K562 (cell line): Measurements from ENCODE around the gene EBI3. TPM values are rescaled to one million over a fixed set of nuclear protein-coding genes. Genes with fewer than 3 reads are reported as not detected.
"Not testable (repeated sequence)": the region's sequence is repeated elsewhere in the genome, so short reads cannot be mapped to it uniquely, and the experiment has no call there.

Experiments
- ATAC-seq: fragments of 200-7000 bp; cut with Tn5 transposase; 3 replicates; pipeline ENCODE4 v1.9.1; 2020; ENCODE audit warnings: moderate library complexity
- BruUV-seq: library from RNA; stranded (reverse); fragments of 400-500 nt; replicated peaks from 2 replicates; lab custom pipeline; 2021; lab: Mats Ljungman, UMichigan
- CTCF ChIA-PET: fragments of 300-600 bp; formaldehyde crosslinking; extraction: SDS; loops from one replicate; lab custom pipeline; 2021; ENCODE audit warnings: low intra/inter-chr PET ratio; lab: Yijun Ruan, JAX
- POLR2A ChIA-PET: fragments of 300-600, 350-650 bp; sonication (Branson Sonifier 250); formaldehyde crosslinking; extraction: SDS; loops from one replicate; lab custom pipeline; 2021; ENCODE audit warnings: antibody characterized with exemption, inconsistent platforms; lab: Yijun Ruan, JAX
- DNase-seq, 4 experiments: peaks; one replicate each; pipeline versions ENCODE4 v3.0.0 to v3.0.0-alpha.2; 2011 to 2018; ENCODE audit warnings: low spot score in 3 of 4, mixed read lengths in 3 of 4; ENCODE audit errors: extremely low read depth in 1 of 4
- FAIRE-seq: peaks from 2 replicates; lab custom pipeline; 2011; peaks lifted over from hg19 to GRCh38; lab: Jason Lieb, UNC
- H2AFZ ChIP-seq: 2 replicates; pipeline ENCODE4 v1.6.0; 2011; ENCODE audit warnings: low read depth, low read length, control low read depth, inconsistent platforms
- H3K27ac ChIP-seq: fragments of 200-600 bp; 3 replicates; pipeline ENCODE4 v1.8.0; 2011; ENCODE audit warnings: low read depth, mild to moderate bottlenecking, control low read depth, inconsistent platforms, low read length, moderate library complexity, mixed read lengths; ENCODE audit errors: extremely low read depth
- H3K27me3 ChIP-seq, 2 experiments: fragments of 300-600 bp in 1 of 2; 2 replicates in 1 of 2; 3 replicates in 1 of 2; pipeline versions ENCODE4 v1.6.0 to v1.8.0; 2011; ENCODE audit warnings: inconsistent platforms in 2 of 2, low read length in 2 of 2, mild to moderate bottlenecking in 1 of 2, mixed read lengths in 1 of 2, moderate library complexity in 1 of 2; ENCODE audit not compliant: control insufficient read depth in 2 of 2, insufficient read depth in 2 of 2
- H3K36me3 ChIP-seq: fragments of 300-600 bp; 3 replicates; pipeline ENCODE4 v1.8.0; 2011; ENCODE audit warnings: mild to moderate bottlenecking, low read length, inconsistent platforms; ENCODE audit not compliant: control insufficient read depth, insufficient read depth
- H3K4me1 ChIP-seq, 2 experiments: fragments of 200-600 bp in 1 of 2; replicated peaks in 1 of 2; 2 replicates in 1 of 2; 3 replicates in 1 of 2; pipeline versions ENCODE4 v1.5.1 to v1.8.0; 2011; ENCODE audit warnings: inconsistent platforms in 2 of 2, low read length in 2 of 2, mild to moderate bottlenecking in 1 of 2, mixed read lengths in 1 of 2, moderate library complexity in 1 of 2; ENCODE audit not compliant: control insufficient read depth in 2 of 2, insufficient read depth in 2 of 2
- H3K4me2 ChIP-seq: 2 replicates; pipeline ENCODE4 v1.6.1; 2011; ENCODE audit warnings: low read length, control low read depth, inconsistent platforms, mixed read lengths; ENCODE audit not compliant: insufficient read depth
- H3K4me3 ChIP-seq: fragments of 200-600 bp; sonication (generic), shearing (Covaris generic); 2 replicates; pipeline ENCODE4 v1.5.1; 2016; ENCODE audit warnings: control low read depth, inconsistent platforms
- H3K79me2 ChIP-seq: fragments of 200-600 bp; 3 replicates; pipeline ENCODE4 v1.8.0; 2011; ENCODE audit warnings: low read length, inconsistent platforms; ENCODE audit not compliant: control insufficient read depth, insufficient read depth
- H3K9ac ChIP-seq, 2 experiments: 2 replicates each; pipeline versions ENCODE4 v1.6.0 to v1.6.1; 2011; ENCODE audit warnings: low read depth in 2 of 2, low read length in 2 of 2, control low read depth in 1 of 2, inconsistent platforms in 1 of 2, mild to moderate bottlenecking in 1 of 2, mixed read lengths in 1 of 2; ENCODE audit not compliant: insufficient read depth in 1 of 2
- H3K9me1 ChIP-seq: one replicate; pipeline ENCODE4 v1.6.0; 2011; ENCODE audit warnings: inconsistent platforms, mild to moderate bottlenecking, low read length, moderate library complexity; ENCODE audit not compliant: control insufficient read depth, insufficient read depth
- H3K9me3 ChIP-seq: replicated peaks from 2 replicates; pipeline ENCODE4 v1.5.1; 2011; ENCODE audit warnings: low read depth, low read length, inconsistent platforms; ENCODE audit not compliant: control insufficient read depth, insufficient read depth
- H4K20me1 ChIP-seq: replicated peaks from 2 replicates; pipeline ENCODE4 v1.6.1; 2011; ENCODE audit warnings: low read length, inconsistent platforms, mixed read lengths; ENCODE audit not compliant: control insufficient read depth, insufficient read depth
- LARP7 ChIP-seq: fragments of 450-650 bp; IDR thresholded peaks from 2 replicates; pipeline ENCODE4 v1.6.1; 2016
- WGBS: fragments of 100-300 bp; shearing (Covaris generic); methylation state at CpG from one replicate; pipeline ENCODE4 v1.1.6; 2016; ENCODE audit warnings: low coverage, mixed read lengths; ENCODE audit not compliant: insufficient coverage; ENCODE audit errors: missing lambda C conversion rate; 5-methylcytosine and 5-hydroxymethylcytosine counted together
- in situ Hi-C: fragments of 300-500 bp; cut with MboI; formaldehyde crosslinking; loops from 4 replicates; pipeline ENCODE4 v1.15.0; 2018; ENCODE audit warnings: inconsistent platforms, mixed read lengths
- intact Hi-C: fragments of 100-400 bp; cut with micrococcal nuclease; formaldehyde crosslinking; loops from 2 replicates; pipeline ENCODE4 v1.14.2; 2022
- polyA plus RNA-seq, 8 experiments: library from polyadenylated mRNA; depleted of rRNA in 4 of 8; stranded (reverse) in 5 of 8; unstranded in 3 of 8; fragments of >200 nt; fragmentation: Nextera tagmentation in 2 of 8; fragmentation: Illumina TruSeq in 1 of 8; extraction: Ambion mirVana in 2 of 8; extraction: Trizol in 1 of 8; gene quantifications; 2 replicates each; pipeline versions ENCODE4 v1.2.1 to v1.2.3, GENCODE V29; 2011 to 2014; ENCODE audit warnings: inconsistent platforms in 1 of 8, missing spikeins in 1 of 8
- total RNA-seq, 7 experiments: library from RNA; depleted of rRNA in 6 of 7; stranded (reverse); fragments of >200 nt in 6 of 7; fragmentation: Illumina TruSeq in 2 of 7; extraction: Trizol in 2 of 7; gene quantifications; 2 replicates each; pipeline versions ENCODE4 v1.2.1 to v1.2.3, GENCODE V29; 2011 to 2021; ENCODE audit warnings: low replicate concordance in 1 of 7
- TF ChIP-seq, protein P1 (sequence below): IDR thresholded peaks from 2 replicates; pipeline ENCODE4 v1.6.1; 2016; ENCODE audit warnings: missing genetic modification characterization, missing compliant biosample characterization

The EBI3 gene
- total and polyA plus RNA-seq, 9 of the 15 experiments (the other 6 are each of a cell fraction or from before 2014, with no cell fraction given): 0.08 to 0.35 (median 0.22) TPM; not detected in 6

DNA sequence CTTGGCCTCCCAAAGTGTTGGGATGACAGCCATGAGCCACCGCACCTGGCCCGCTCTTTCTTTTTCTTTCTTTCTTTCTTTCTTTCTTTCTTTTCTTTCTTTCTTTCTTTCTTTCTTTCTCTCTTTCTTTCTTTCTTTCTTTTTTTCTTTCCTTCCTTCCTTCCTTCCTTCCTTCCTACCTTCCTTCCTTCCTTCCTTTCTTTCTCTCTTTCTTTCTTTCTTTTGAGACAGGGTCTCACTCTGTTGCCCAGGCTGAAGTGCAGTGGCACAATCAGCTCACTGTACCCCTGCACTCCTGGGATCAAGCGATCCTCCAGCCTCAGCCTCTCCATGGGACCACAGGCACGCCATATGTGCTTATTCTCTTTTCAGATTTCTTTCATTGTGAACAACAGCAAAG is 56.8 kb downstream of the EBI3 start:
- H3K27me3 ChIP-seq, in situ Hi-C loops, POLR2A ChIA-PET, H3K4me2 ChIP-seq, H3K79me2 ChIP-seq, ATAC-seq, H2AFZ ChIP-seq, DNase-seq, H4K20me1 ChIP-seq, H3K9me1 ChIP-seq, FAIRE-seq, H3K36me3 ChIP-seq, H3K4me3 ChIP-seq, H3K9me3 ChIP-seq, intact Hi-C loops, H3K9ac ChIP-seq, CTCF ChIA-PET, H3K27ac ChIP-seq, BruUV-seq: not testable (repeated sequence)
- peaks cover 11 to 14% of the 10 kb centered on the region in 2 experiments; a peak in 4 of 5 replicates for H3K4me1 ChIP-seq
- 50% methylated on average over 4 of the region's 4 CpGs for WGBS
- TF ChIP-seq, protein P1, sequence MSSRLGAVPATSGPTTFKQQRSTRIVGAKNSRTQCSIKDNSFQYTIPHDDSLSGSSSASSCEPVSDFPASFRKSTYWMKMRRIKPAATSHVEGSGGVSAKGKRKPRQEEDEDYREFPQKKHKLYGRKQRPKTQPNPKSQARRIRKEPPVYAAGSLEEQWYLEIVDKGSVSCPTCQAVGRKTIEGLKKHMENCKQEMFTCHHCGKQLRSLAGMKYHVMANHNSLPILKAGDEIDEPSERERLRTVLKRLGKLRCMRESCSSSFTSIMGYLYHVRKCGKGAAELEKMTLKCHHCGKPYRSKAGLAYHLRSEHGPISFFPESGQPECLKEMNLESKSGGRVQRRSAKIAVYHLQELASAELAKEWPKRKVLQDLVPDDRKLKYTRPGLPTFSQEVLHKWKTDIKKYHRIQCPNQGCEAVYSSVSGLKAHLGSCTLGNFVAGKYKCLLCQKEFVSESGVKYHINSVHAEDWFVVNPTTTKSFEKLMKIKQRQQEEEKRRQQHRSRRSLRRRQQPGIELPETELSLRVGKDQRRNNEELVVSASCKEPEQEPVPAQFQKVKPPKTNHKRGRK (tag): peak; percentile 87
- 0 out of 2 replicates have a peak, but pooled peaks have one; percentile 29 for TF ChIP-seq LARP7

Other genes starting within 250 kb of the EBI3 start
Only the 7 nearest of the 17 such genes appear.
- not detected in 2 replicates for gene CREB3L3, start 75.9 kb upstream of the EBI3 start, total RNA-seq (2014; rRNA removed)
- not detected in 2 replicates for gene CREB3L3, start 75.9 kb upstream of the EBI3 start, total RNA-seq (2014; rRNA removed; fragmentation: Illumina TruSeq; extraction: Trizol)
- 0.11 TPM in 1 of 2 replicates, not detected in the other for gene CREB3L3, start 75.9 kb upstream of the EBI3 start, total RNA-seq (2015; rRNA removed; fragmentation: Illumina TruSeq; extraction: Trizol)
- gene CREB3L3, start 75.9 kb upstream of the EBI3 start, total RNA-seq (2021): 0.07 TPM in 1 of 2 replicates, not detected in the other
- gene CREB3L3, start 75.9 kb upstream of the EBI3 start, polyA plus RNA-seq (2011; rRNA removed): 0.03 TPM in 1 of 2 replicates, not detected in the other
- gene CREB3L3, start 75.9 kb upstream of the EBI3 start, polyA plus RNA-seq (2014; fragmentation: Illumina TruSeq; extraction: Trizol): 0.06 TPM in 1 of 2 replicates, not detected in the other
- gene CREB3L3, start 75.9 kb upstream of the EBI3 start, polyA plus RNA-seq (2014; fragmentation: Nextera tagmentation; extraction: Ambion mirVana): not detected
- 0.38 TPM in 1 of 2 replicates, not detected in the other for gene CREB3L3, start 75.9 kb upstream of the EBI3 start, polyA plus RNA-seq (2014; rRNA removed)
- 26.7 and 32.5 TPM in 2 replicates for gene SIRT6, start 47.0 kb upstream of the EBI3 start, total RNA-seq (2014; rRNA removed)
- 0.93 and 2.7 TPM in 2 replicates for gene SIRT6, start 47.0 kb upstream of the EBI3 start, total RNA-seq (2014; rRNA removed; fragmentation: Illumina TruSeq; extraction: Trizol)
- gene SIRT6, start 47.0 kb upstream of the EBI3 start, total RNA-seq (2015; rRNA removed; fragmentation: Illumina TruSeq; extraction: Trizol): 10.2 and 11.0 TPM in 2 replicates
- gene SIRT6, start 47.0 kb upstream of the EBI3 start, total RNA-seq (2021): 36.6 and 37.7 TPM in 2 replicates
- gene SIRT6, start 47.0 kb upstream of the EBI3 start, polyA plus RNA-seq (2011; rRNA removed): 15.0 and 20.8 TPM in 2 replicates
- gene SIRT6, start 47.0 kb upstream of the EBI3 start, polyA plus RNA-seq (2014; fragmentation: Illumina TruSeq; extraction: Trizol): 8.0 and 23.9 TPM in 2 replicates
- 1 to 10 TPM; 1.4 to 1.8 TPM for gene SIRT6, start 47.0 kb upstream of the EBI3 start, polyA plus RNA-seq (2014; fragmentation: Nextera tagmentation; extraction: Ambion mirVana)
- gene SIRT6, start 47.0 kb upstream of the EBI3 start, polyA plus RNA-seq (2014; rRNA removed): 37.3 and 41.1 TPM in 2 replicates
- 0.08 TPM in 1 of 2 replicates, not detected in the other for gene ANKRD24, start 46.8 kb upstream of the EBI3 start, total RNA-seq (2014; rRNA removed)
- not detected in 2 replicates for gene ANKRD24, start 46.8 kb upstream of the EBI3 start, total RNA-seq (2014; rRNA removed; fragmentation: Illumina TruSeq; extraction: Trizol)
- not detected in 2 replicates for gene ANKRD24, start 46.8 kb upstream of the EBI3 start, total RNA-seq (2015; rRNA removed; fragmentation: Illumina TruSeq; extraction: Trizol)
- gene ANKRD24, start 46.8 kb upstream of the EBI3 start, total RNA-seq (2021): 0.07 and 0.38 TPM in 2 replicates
- 0.11 and 0.24 TPM in 2 replicates for gene ANKRD24, start 46.8 kb upstream of the EBI3 start, polyA plus RNA-seq (2011; rRNA removed)
- 0.07 TPM in 1 of 2 replicates, not detected in the other for gene ANKRD24, start 46.8 kb upstream of the EBI3 start, polyA plus RNA-seq (2014; fragmentation: Illumina TruSeq; extraction: Trizol)
- gene ANKRD24, start 46.8 kb upstream of the EBI3 start, polyA plus RNA-seq (2014; fragmentation: Nextera tagmentation; extraction: Ambion mirVana): not detected
- 0.03 and 0.12 TPM in 2 replicates for gene ANKRD24, start 46.8 kb upstream of the EBI3 start, polyA plus RNA-seq (2014; rRNA removed)
- gene YJU2, start 17.6 kb downstream of the EBI3 start, total RNA-seq (2014; rRNA removed): 34.9 and 46.0 TPM in 2 replicates
- gene YJU2, start 17.6 kb downstream of the EBI3 start, total RNA-seq (2014; rRNA removed; fragmentation: Illumina TruSeq; extraction: Trizol): 11.7 and 12.1 TPM in 2 replicates
- 22.4 and 23.5 TPM in 2 replicates for gene YJU2, start 17.6 kb downstream of the EBI3 start, total RNA-seq (2015; rRNA removed; fragmentation: Illumina TruSeq; extraction: Trizol)
- gene YJU2, start 17.6 kb downstream of the EBI3 start, total RNA-seq (2021): 26.5 and 28.6 TPM in 2 replicates
- 12.6 and 15.4 TPM in 2 replicates for gene YJU2, start 17.6 kb downstream of the EBI3 start, polyA plus RNA-seq (2011; rRNA removed)
- gene YJU2, start 17.6 kb downstream of the EBI3 start, polyA plus RNA-seq (2014; fragmentation: Illumina TruSeq; extraction: Trizol): 19.3 and 27.8 TPM in 2 replicates
- gene YJU2, start 17.6 kb downstream of the EBI3 start, polyA plus RNA-seq (2014; fragmentation: Nextera tagmentation; extraction: Ambion mirVana): 1 to 10 TPM in 1 of 2 experiments, under 1 TPM in 1; 0.41 to 1.4 TPM
- 33.0 and 34.6 TPM in 2 replicates for gene YJU2, start 17.6 kb downstream of the EBI3 start, polyA plus RNA-seq (2014; rRNA removed)
- gene SHD, start 49.7 kb downstream of the EBI3 start, total RNA-seq (2014; rRNA removed): 0.33 TPM in 1 of 2 replicates, not detected in the other
- gene SHD, start 49.7 kb downstream of the EBI3 start, total RNA-seq (2014; rRNA removed; fragmentation: Illumina TruSeq; extraction: Trizol): not detected in 2 replicates
- gene SHD, start 49.7 kb downstream of the EBI3 start, total RNA-seq (2015; rRNA removed; fragmentation: Illumina TruSeq; extraction: Trizol): 0.15 TPM in 1 of 2 replicates, not detected in the other
- gene SHD, start 49.7 kb downstream of the EBI3 start, total RNA-seq (2021): 0.38 and 0.62 TPM in 2 replicates
- gene SHD, start 49.7 kb downstream of the EBI3 start, polyA plus RNA-seq (2011; rRNA removed): 0.22 TPM in 1 of 2 replicates, not detected in the other
- 0.42 TPM in 1 of 2 replicates, not detected in the other for gene SHD, start 49.7 kb downstream of the EBI3 start, polyA plus RNA-seq (2014; fragmentation: Illumina TruSeq; extraction: Trizol)
- under 1 TPM; 0.13 to 0.18 TPM for gene SHD, start 49.7 kb downstream of the EBI3 start, polyA plus RNA-seq (2014; fragmentation: Nextera tagmentation; extraction: Ambion mirVana)
- gene SHD, start 49.7 kb downstream of the EBI3 start, polyA plus RNA-seq (2014; rRNA removed): 0.05 and 0.13 TPM in 2 replicates
- gene TMIGD2, start 72.9 kb downstream of the EBI3 start, total RNA-seq (2014; rRNA removed): not detected in 2 replicates
- gene TMIGD2, start 72.9 kb downstream of the EBI3 start, total RNA-seq (2014; rRNA removed; fragmentation: Illumina TruSeq; extraction: Trizol): not detected in 2 replicates
- gene TMIGD2, start 72.9 kb downstream of the EBI3 start, total RNA-seq (2015; rRNA removed; fragmentation: Illumina TruSeq; extraction: Trizol): not detected in 2 replicates
- gene TMIGD2, start 72.9 kb downstream of the EBI3 start, total RNA-seq (2021): not detected in 2 replicates
- not detected in 2 replicates for gene TMIGD2, start 72.9 kb downstream of the EBI3 start, polyA plus RNA-seq (2011; rRNA removed)
- not detected in 2 replicates for gene TMIGD2, start 72.9 kb downstream of the EBI3 start, polyA plus RNA-seq (2014; fragmentation: Illumina TruSeq; extraction: Trizol)
- not detected for gene TMIGD2, start 72.9 kb downstream of the EBI3 start, polyA plus RNA-seq (2014; fragmentation: Nextera tagmentation; extraction: Ambion mirVana)
- not detected in 2 replicates for gene TMIGD2, start 72.9 kb downstream of the EBI3 start, polyA plus RNA-seq (2014; rRNA removed)
- gene FSD1, start 75.1 kb downstream of the EBI3 start, total RNA-seq (2014; rRNA removed): 0.65 and 0.77 TPM in 2 replicates
- 0.73 and 0.80 TPM in 2 replicates for gene FSD1, start 75.1 kb downstream of the EBI3 start, total RNA-seq (2014; rRNA removed; fragmentation: Illumina TruSeq; extraction: Trizol)
- gene FSD1, start 75.1 kb downstream of the EBI3 start, total RNA-seq (2015; rRNA removed; fragmentation: Illumina TruSeq; extraction: Trizol): 0.49 and 0.69 TPM in 2 replicates
- 1.4 and 1.5 TPM in 2 replicates for gene FSD1, start 75.1 kb downstream of the EBI3 start, total RNA-seq (2021)
- 0.87 and 1.2 TPM in 2 replicates for gene FSD1, start 75.1 kb downstream of the EBI3 start, polyA plus RNA-seq (2011; rRNA removed)
- gene FSD1, start 75.1 kb downstream of the EBI3 start, polyA plus RNA-seq (2014; fragmentation: Illumina TruSeq; extraction: Trizol): 0.29 and 1.9 TPM in 2 replicates
- gene FSD1, start 75.1 kb downstream of the EBI3 start, polyA plus RNA-seq (2014; fragmentation: Nextera tagmentation; extraction: Ambion mirVana): under 1 TPM in 1 of 2 experiments, not detected in 1; 0.11 TPM
- gene FSD1, start 75.1 kb downstream of the EBI3 start, polyA plus RNA-seq (2014; rRNA removed): 0.78 and 1.1 TPM in 2 replicates